K562 (cell line): ENCODE results near the gene TOMM22. TPM values are rescaled to one million over a fixed set of nuclear protein-coding genes. Genes with fewer than 3 reads are reported as not detected.
A peak's percentile ranks its signal among the peaks of the same experiment; 100 is the strongest.

Experiments
- ETS1 ChIP-seq: conservative IDR thresholded peaks from 2 replicates; pipeline ENCODE4 v1.6.1; 2011; ENCODE audit warnings: low read depth, mild to moderate bottlenecking, low read length; ENCODE audit not compliant: control insufficient read depth
- EZH2 ChIP-seq: IDR thresholded peaks from 2 replicates; pipeline ENCODE4 v1.6.1; 2012; ENCODE audit warnings: low read depth, mild to moderate bottlenecking, inconsistent platforms, low read length, borderline replicate concordance
- MCM7 ChIP-seq, 2 experiments: fragments of 450-650 bp; IDR thresholded peaks; 2 replicates each; pipeline ENCODE4 v1.6.1; 2016 to 2018
- MTA2 ChIP-seq: fragments of 450-650 bp; IDR thresholded peaks from 2 replicates; pipeline ENCODE4 v1.6.1; 2016; ENCODE audit warnings: low read depth
- RREB1 ChIP-seq: fragments of 250-450 bp; sonication (Bioruptor Pico); IDR thresholded peaks from 2 replicates; pipeline ENCODE4 v1.4.0; 2020
- SIN3A ChIP-seq, 2 experiments: fragments of 150-350 bp in 1 of 2; IDR thresholded peaks; 2 replicates each; pipeline ENCODE4 v1.6.1; 2011 to 2016; ENCODE audit warnings: borderline replicate concordance in 2 of 2, low read depth in 2 of 2, low read length in 2 of 2, mild to moderate bottlenecking in 2 of 2, moderate library complexity in 2 of 2; ENCODE audit not compliant: control insufficient read depth in 1 of 2
- SIN3B ChIP-seq: fragments of 450-650 bp; IDR thresholded peaks from 2 replicates; pipeline ENCODE4 v1.6.1; 2017; ENCODE audit warnings: low read depth, mild to moderate bottlenecking, moderate library complexity
- SMARCA5 ChIP-seq: fragments of 450-650 bp; IDR thresholded peaks from 2 replicates; pipeline ENCODE4 v1.6.1; 2016
- TCF15 ChIP-seq: fragments of 250-450 bp; sonication (Bioruptor Pico); IDR thresholded peaks from 2 replicates; pipeline ENCODE4 v1.8.0; 2022; ENCODE audit warnings: moderate library complexity, mild to moderate bottlenecking, inconsistent platforms
- ZNF184 ChIP-seq: sonication (generic); formaldehyde crosslinking; IDR thresholded peaks from 2 replicates; pipeline ENCODE4 v1.5.0; 2020; ENCODE audit warnings: missing genetic modification reagents
- ZNF217 ChIP-seq: sonication (generic); formaldehyde crosslinking; IDR thresholded peaks from 2 replicates; pipeline ENCODE4 v1.8.0; 2022; ENCODE audit warnings: mild to moderate bottlenecking, missing genetic modification reagents
- ZNF449 ChIP-seq: fragments of 250-450 bp; sonication (Bioruptor Pico); IDR thresholded peaks from 2 replicates; pipeline ENCODE4 v1.8.0; 2022; ENCODE audit warnings: moderate library complexity, mild to moderate bottlenecking, inconsistent platforms
- ZSCAN32 ChIP-seq: fragments of 450-650 bp; formaldehyde crosslinking; IDR thresholded peaks from 2 replicates; pipeline ENCODE4 v1.4.0; 2020; ENCODE audit warnings: mild to moderate bottlenecking, moderate library complexity
- polyA plus RNA-seq, 8 experiments: library from polyadenylated mRNA; depleted of rRNA in 4 of 8; stranded (reverse) in 5 of 8; unstranded in 3 of 8; fragments of >200 nt; fragmentation: Nextera tagmentation in 2 of 8; fragmentation: Illumina TruSeq in 1 of 8; extraction: Ambion mirVana in 2 of 8; extraction: Trizol in 1 of 8; gene quantifications; 2 replicates each; pipeline versions ENCODE4 v1.2.1 to v1.2.3, GENCODE V29; 2011 to 2014; ENCODE audit warnings: inconsistent platforms in 1 of 8, missing spikeins in 1 of 8
- total RNA-seq, 7 experiments: library from RNA; depleted of rRNA in 6 of 7; stranded (reverse); fragments of >200 nt in 6 of 7; fragmentation: Illumina TruSeq in 2 of 7; extraction: Trizol in 2 of 7; gene quantifications; 2 replicates each; pipeline versions ENCODE4 v1.2.1 to v1.2.3, GENCODE V29; 2011 to 2021; ENCODE audit warnings: low replicate concordance in 1 of 7
- TF ChIP-seq, protein P1 (sequence below): fragments of 450-650 bp; IDR thresholded peaks from 2 replicates; pipeline ENCODE4 v1.6.1; 2016; ENCODE audit warnings: mild to moderate bottlenecking
- TF ChIP-seq, protein P2 (sequence below): fragments of 250-450 bp; sonication (Bioruptor Pico); IDR thresholded peaks from 2 replicates; pipeline ENCODE4 v1.4.0; 2020

TOMM22 gene
- total and polyA plus RNA-seq, 9 of the 15 experiments (the other 6 are each of a cell fraction or from before 2014, with no cell fraction given) = 25.8 to 108 (median 73.8) TPM

- no peak for TF ChIP-seq RREB1 (CRISPR knock-in tag)
- TF ChIP-seq SMARCA5 = no peak
- peak; percentile 100 for TF ChIP-seq SIN3B
- no peak for TF ChIP-seq ZSCAN32 (CRISPR knock-in tag)
- TF ChIP-seq MTA2 = no peak
- TF ChIP-seq TCF15 = no peak
- TF ChIP-seq, protein P1, sequence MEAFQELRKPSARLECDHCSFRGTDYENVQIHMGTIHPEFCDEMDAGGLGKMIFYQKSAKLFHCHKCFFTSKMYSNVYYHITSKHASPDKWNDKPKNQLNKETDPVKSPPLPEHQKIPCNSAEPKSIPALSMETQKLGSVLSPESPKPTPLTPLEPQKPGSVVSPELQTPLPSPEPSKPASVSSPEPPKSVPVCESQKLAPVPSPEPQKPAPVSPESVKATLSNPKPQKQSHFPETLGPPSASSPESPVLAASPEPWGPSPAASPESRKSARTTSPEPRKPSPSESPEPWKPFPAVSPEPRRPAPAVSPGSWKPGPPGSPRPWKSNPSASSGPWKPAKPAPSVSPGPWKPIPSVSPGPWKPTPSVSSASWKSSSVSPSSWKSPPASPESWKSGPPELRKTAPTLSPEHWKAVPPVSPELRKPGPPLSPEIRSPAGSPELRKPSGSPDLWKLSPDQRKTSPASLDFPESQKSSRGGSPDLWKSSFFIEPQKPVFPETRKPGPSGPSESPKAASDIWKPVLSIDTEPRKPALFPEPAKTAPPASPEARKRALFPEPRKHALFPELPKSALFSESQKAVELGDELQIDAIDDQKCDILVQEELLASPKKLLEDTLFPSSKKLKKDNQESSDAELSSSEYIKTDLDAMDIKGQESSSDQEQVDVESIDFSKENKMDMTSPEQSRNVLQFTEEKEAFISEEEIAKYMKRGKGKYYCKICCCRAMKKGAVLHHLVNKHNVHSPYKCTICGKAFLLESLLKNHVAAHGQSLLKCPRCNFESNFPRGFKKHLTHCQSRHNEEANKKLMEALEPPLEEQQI = no peak
- peak; percentile 48 to 52; a peak in 1 of 4 replicates for TF ChIP-seq SIN3A (IDR thresholded peaks at IDR 0.05; ENCODE audit: borderline replicate concordance in 2 of 2, control insufficient read depth in 1 of 2, low read depth in 2 of 2, low read length in 2 of 2)
- no peak for TF ChIP-seq EZH2
- no peak for TF ChIP-seq MCM7 (IDR thresholded peaks at IDR 0.05)
- TF ChIP-seq ZNF217 (CRISPR knock-in tag) = no peak
- TF ChIP-seq ZNF449 (CRISPR knock-in tag) = no peak
- TF ChIP-seq ETS1 = peak; percentile 49
- TF ChIP-seq, protein P2, sequence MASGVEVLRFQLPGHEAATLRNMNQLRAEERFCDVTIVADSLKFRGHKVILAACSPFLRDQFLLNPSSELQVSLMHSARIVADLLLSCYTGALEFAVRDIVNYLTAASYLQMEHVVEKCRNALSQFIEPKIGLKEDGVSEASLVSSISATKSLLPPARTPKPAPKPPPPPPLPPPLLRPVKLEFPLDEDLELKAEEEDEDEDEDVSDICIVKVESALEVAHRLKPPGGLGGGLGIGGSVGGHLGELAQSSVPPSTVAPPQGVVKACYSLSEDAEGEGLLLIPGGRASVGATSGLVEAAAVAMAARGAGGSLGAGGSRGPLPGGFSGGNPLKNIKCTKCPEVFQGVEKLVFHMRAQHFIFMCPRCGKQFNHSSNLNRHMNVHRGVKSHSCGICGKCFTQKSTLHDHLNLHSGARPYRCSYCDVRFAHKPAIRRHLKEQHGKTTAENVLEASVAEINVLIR (CRISPR knock-in tag) = no peak
- TF ChIP-seq ZNF184 (CRISPR knock-in tag) = no peak
Measured at GRCh38 chr22:38681582-38682335, at the start of gene TOMM22 (continued).
